ENCODE results near the gene UNC80.

The UNC80 gene

GRCh38 chr2:209824391-209824790, 52.8 kb downstream of the UNC80 start:
- ATAC-seq (replicated peaks) (no peak), DNase-seq (no peak)
- Mint-ChIP-seq H3K36me3 (ENCODE audit: insufficient read depth) (no peaks in the 10 kb centered on the region), H3K4me1 (ENCODE audit: low read depth in 2 of 2) (no peaks in the 10 kb centered on the region), H3K4me3 (no peak overlapping the region), H3K27me3 (peaks cover 0 to 9% of the 10 kb centered on the region in 2 donors), H3K27ac (no peak overlapping the region), H3K9me3 (peaks cover 0 to 2% of the 10 kb centered on the region in 2 donors)

GRCh38 chr2:209830722-209831465, 59.3 kb downstream of the UNC80 start:
- DNase-seq (no peak), ATAC-seq (replicated peaks) (no peak)
- Mint-ChIP-seq H3K27me3 (peaks cover 0 to 11% of the 10 kb centered on the region in 2 donors), H3K9me3 (peaks cover 0 to 2% of the 10 kb centered on the region in 2 donors), H3K4me3 (no peak overlapping the region), H3K27ac (no peak overlapping the region), H3K36me3 (ENCODE audit: insufficient read depth) (no peaks in the 10 kb centered on the region), H3K4me1 (ENCODE audit: low read depth in 2 of 2) (no peaks in the 10 kb centered on the region)

- H3K9me3 Mint-ChIP-seq: peaks cover 0 to 1% of the 10 kb centered on the region in 2 donors
- no peak for ATAC-seq (replicated peaks)
- H3K4me1 Mint-ChIP-seq (ENCODE audit: low read depth in 2 of 2): no peaks in the 10 kb centered on the region
- H3K27me3 Mint-ChIP-seq: peaks cover 0 to 11% of the 10 kb centered on the region in 2 donors
- H3K4me3 Mint-ChIP-seq: no peak overlapping the region
- H3K27ac Mint-ChIP-seq: no peak overlapping the region
- no peak for DNase-seq
- no peaks in the 10 kb centered on the region for H3K36me3 Mint-ChIP-seq (ENCODE audit: insufficient read depth)
Measured at GRCh38 chr2:209834767-209835166, 63.1 kb downstream of the UNC80 start.

- no peaks in the 10 kb centered on the region for H3K36me3 Mint-ChIP-seq (ENCODE audit: insufficient read depth)
- H3K4me3 Mint-ChIP-seq: no peak overlapping the region
- ATAC-seq (replicated peaks): no peak
- no peak for DNase-seq
- H3K27ac Mint-ChIP-seq: no peak overlapping the region
- H3K27me3 Mint-ChIP-seq: no peaks in the 10 kb centered on the region
- H3K9me3 Mint-ChIP-seq: peaks cover 0 to 1% of the 10 kb centered on the region in 2 donors
- no peaks in the 10 kb centered on the region for H3K4me1 Mint-ChIP-seq (ENCODE audit: low read depth in 2 of 2)
Measured at GRCh38 chr2:209840434-209840833, 68.8 kb downstream of the UNC80 start.

GRCh38 chr2:209845666-209846065, 74.0 kb downstream of the UNC80 start:
- no peaks in the 10 kb centered on the region for H3K36me3 Mint-ChIP-seq (ENCODE audit: insufficient read depth)
- H3K27ac Mint-ChIP-seq: no peak overlapping the region
- ATAC-seq (replicated peaks): no peak
- H3K4me1 Mint-ChIP-seq (ENCODE audit: low read depth in 2 of 2): no peaks in the 10 kb centered on the region
- H3K4me3 Mint-ChIP-seq: no peak overlapping the region
- no peak for DNase-seq
- peaks cover 0 to 2% of the 10 kb centered on the region in 2 donors for H3K9me3 Mint-ChIP-seq
- H3K27me3 Mint-ChIP-seq: no peaks in the 10 kb centered on the region

GRCh38 chr2:209864716-209865295, 93.2 kb downstream of the UNC80 start:
- no peaks in the 10 kb centered on the region for H3K4me1 Mint-ChIP-seq (ENCODE audit: low read depth in 2 of 2)
- no peak overlapping the region for H3K4me3 Mint-ChIP-seq
- H3K36me3 Mint-ChIP-seq (ENCODE audit: insufficient read depth): no peaks in the 10 kb centered on the region
- H3K27ac Mint-ChIP-seq: no peak overlapping the region
- H3K27me3 Mint-ChIP-seq: no peaks in the 10 kb centered on the region
- DNase-seq (no peak), ATAC-seq (replicated peaks) (no peak)
- no peaks in the 10 kb centered on the region for H3K9me3 Mint-ChIP-seq

GRCh38 chr2:209868271-209868994, 96.8 kb downstream of the UNC80 start:
- no peaks in the 10 kb centered on the region for H3K9me3 Mint-ChIP-seq
- DNase-seq (no peak), ATAC-seq (replicated peaks) (no peak)
- no peaks in the 10 kb centered on the region for H3K27me3 Mint-ChIP-seq
- H3K4me3 Mint-ChIP-seq: no peak overlapping the region
- no peaks in the 10 kb centered on the region for H3K36me3 Mint-ChIP-seq (ENCODE audit: insufficient read depth)
- H3K27ac Mint-ChIP-seq: no peak overlapping the region
- no peaks in the 10 kb centered on the region for H3K4me1 Mint-ChIP-seq (ENCODE audit: low read depth in 2 of 2)

GRCh38 chr2:209870067-209870466, 98.4 kb downstream of the UNC80 start:
- H3K36me3 Mint-ChIP-seq (ENCODE audit: insufficient read depth): no peaks in the 10 kb centered on the region
- DNase-seq: no peak
- H3K9me3 Mint-ChIP-seq: no peaks in the 10 kb centered on the region
- no peak for ATAC-seq (replicated peaks)
- no peak overlapping the region for H3K4me3 Mint-ChIP-seq
- no peak overlapping the region for H3K27ac Mint-ChIP-seq
- no peaks in the 10 kb centered on the region for H3K4me1 Mint-ChIP-seq (ENCODE audit: low read depth in 2 of 2)
- H3K27me3 Mint-ChIP-seq: peaks cover 0 to 7% of the 10 kb centered on the region in 2 donors

- Mint-ChIP-seq H3K27me3 (peaks cover 0 to 11% of the 10 kb centered on the region in 2 donors), H3K4me1 (ENCODE audit: low read depth in 2 of 2) (no peaks in the 10 kb centered on the region), H3K36me3 (ENCODE audit: insufficient read depth) (no peaks in the 10 kb centered on the region), H3K9me3 (no peaks in the 10 kb centered on the region), H3K27ac (no peak overlapping the region), H3K4me3 (no peak overlapping the region)
- ATAC-seq (replicated peaks): no peak
- DNase-seq: no peak
Measured at GRCh38 chr2:209872675-209873074, 101.0 kb downstream of the UNC80 start.

GRCh38 chr2:209875270-209875669, 103.6 kb downstream of the UNC80 start:
- Mint-ChIP-seq H3K27me3 (peaks cover 0 to 11% of the 10 kb centered on the region in 2 donors), H3K27ac (no peak overlapping the region), H3K4me1 (ENCODE audit: low read depth in 2 of 2) (no peaks in the 10 kb centered on the region), H3K4me3 (no peak overlapping the region), H3K36me3 (ENCODE audit: insufficient read depth) (no peaks in the 10 kb centered on the region), H3K9me3 (no peaks in the 10 kb centered on the region)
- DNase-seq (no peak), ATAC-seq (replicated peaks) (no peak)

GRCh38 chr2:209876211-209876610, 104.6 kb downstream of the UNC80 start:
- DNase-seq: no peak
- H3K27ac Mint-ChIP-seq: no peak overlapping the region
- H3K9me3 Mint-ChIP-seq: no peaks in the 10 kb centered on the region
- H3K4me3 Mint-ChIP-seq: no peak overlapping the region
- H3K4me1 Mint-ChIP-seq (ENCODE audit: low read depth in 2 of 2): no peaks in the 10 kb centered on the region
- ATAC-seq (replicated peaks): no peak
- peaks cover 0 to 11% of the 10 kb centered on the region in 2 donors for H3K27me3 Mint-ChIP-seq
- H3K36me3 Mint-ChIP-seq (ENCODE audit: insufficient read depth): no peaks in the 10 kb centered on the region

- Mint-ChIP-seq H3K36me3 (ENCODE audit: insufficient read depth) (no peaks in the 10 kb centered on the region), H3K4me1 (ENCODE audit: low read depth in 2 of 2) (no peaks in the 10 kb centered on the region), H3K27ac (no peak overlapping the region), H3K27me3 (peaks cover 0 to 11% of the 10 kb centered on the region in 2 donors), H3K4me3 (no peak overlapping the region), H3K9me3 (no peaks in the 10 kb centered on the region)
- DNase-seq (no peak), ATAC-seq (replicated peaks) (no peak)
Measured at GRCh38 chr2:209878701-209879100, 107.1 kb downstream of the UNC80 start.

- Mint-ChIP-seq H3K9me3 (no peaks in the 10 kb centered on the region), H3K27me3 (peaks cover 12 to 14% of the 10 kb centered on the region in 2 donors), H3K4me3 (no peak overlapping the region), H3K27ac (no peak overlapping the region), H3K4me1 (ENCODE audit: low read depth in 2 of 2) (no peaks in the 10 kb centered on the region), H3K36me3 (ENCODE audit: insufficient read depth) (no peaks in the 10 kb centered on the region)
- DNase-seq (no peak), ATAC-seq (replicated peaks) (no peak)
Measured at GRCh38 chr2:209900638-209901037, 129.0 kb downstream of the UNC80 start.

- DNase-seq (no peak), ATAC-seq (replicated peaks) (no peak)
- Mint-ChIP-seq H3K4me1 (ENCODE audit: low read depth in 2 of 2) (no peaks in the 10 kb centered on the region), H3K27ac (no peak overlapping the region), H3K27me3 (peaks cover 12 to 14% of the 10 kb centered on the region in 2 donors), H3K4me3 (no peak overlapping the region), H3K36me3 (ENCODE audit: insufficient read depth) (no peaks in the 10 kb centered on the region), H3K9me3 (no peaks in the 10 kb centered on the region)
Measured at GRCh38 chr2:209901172-209901571, 129.5 kb downstream of the UNC80 start.

Measured in effector memory CD8-positive, alpha-beta T cell (primary cell).